ENCODE results near the gene DUOXA1. TPM values are rescaled to one million over a fixed set of nuclear protein-coding genes. Genes with fewer than 3 reads are reported as not detected.

DUOXA1 gene
- total RNA-seq: 5.8 to 7.5 TPM (median 6.6 TPM) in 3 replicates

- H3K9me3 Mint-ChIP-seq: no peaks in the 10 kb centered on the region
- no peak within 1 kb of the TSS for H3K27ac Mint-ChIP-seq
- no peak for TF ChIP-seq CTCF (IDR thresholded peaks at IDR 0.05; ENCODE audit: unreplicated experiment)
- DNase-seq (ENCODE audit: low spot score in 2 of 2, unreplicated experiment in 2 of 2): no peak
- H3K27me3 Mint-ChIP-seq (ENCODE audit: low read depth): peaks cover 95% of the 10 kb centered on the region
- peak within 1 kb of the TSS; percentile 58 for H3K4me3 Mint-ChIP-seq
- H3K4me1 Mint-ChIP-seq: peaks cover 16% of the 10 kb centered on the region
- H3K36me3 Mint-ChIP-seq: no peaks in the 10 kb centered on the region
These were observed at the start of gene DUOXA1, which contains the start of gene DUOX1 for GRCh38 chr15:45129651-45130129. TSS of gene DUOXA1 (minus strand) at chr15:45129879. CDS start at chr15:45123014, 6,865 bp downstream. TSS of gene DUOX1 (plus strand) at chr15:45129994. CDS start at chr15:45131967, 1,973 bp downstream.

- no peak for TF ChIP-seq CTCF (IDR thresholded peaks at IDR 0.05; ENCODE audit: unreplicated experiment)
- Mint-ChIP-seq H3K27ac (no peak overlapping the region), H3K36me3 (peaks cover 20% of the 10 kb centered on the region), H3K4me3 (no peak overlapping the region), H3K4me1 (no peaks in the 10 kb centered on the region), H3K9me3 (no peaks in the 10 kb centered on the region), H3K27me3 (ENCODE audit: low read depth) (no peaks in the 10 kb centered on the region)
- no peak for DNase-seq (ENCODE audit: low spot score in 2 of 2, unreplicated experiment in 2 of 2)
These were observed 47.6 kb upstream of the DUOXA1 start for GRCh38 chr15:45177285-45177684.

- no peak for DNase-seq (ENCODE audit: low spot score in 2 of 2, unreplicated experiment in 2 of 2)
- Mint-ChIP-seq H3K4me1 (peaks cover 3% of the 10 kb centered on the region), H3K4me3 (no peak overlapping the region), H3K36me3 (peaks cover 17% of the 10 kb centered on the region), H3K27ac (no peak overlapping the region), H3K9me3 (no peaks in the 10 kb centered on the region), H3K27me3 (ENCODE audit: low read depth) (no peaks in the 10 kb centered on the region)
- no peak for TF ChIP-seq CTCF (IDR thresholded peaks at IDR 0.05; ENCODE audit: unreplicated experiment)
These were observed 44.9 kb upstream of the DUOXA1 start for GRCh38 chr15:45174577-45174976.

- DNase-seq (ENCODE audit: low spot score in 2 of 2, unreplicated experiment in 2 of 2): no peak
- Mint-ChIP-seq H3K4me3 (no peak overlapping the region), H3K9me3 (no peaks in the 10 kb centered on the region), H3K36me3 (peaks cover 17% of the 10 kb centered on the region), H3K4me1 (peaks cover 5% of the 10 kb centered on the region), H3K27ac (no peak overlapping the region), H3K27me3 (ENCODE audit: low read depth) (no peaks in the 10 kb centered on the region)
- no peak for TF ChIP-seq CTCF (IDR thresholded peaks at IDR 0.05; ENCODE audit: unreplicated experiment)
These were observed 44.4 kb upstream of the DUOXA1 start for GRCh38 chr15:45174069-45174468.

- DNase-seq (ENCODE audit: low spot score in 2 of 2, unreplicated experiment in 2 of 2): no peak
- Mint-ChIP-seq H3K4me1 (peaks cover 14% of the 10 kb centered on the region), H3K36me3 (peaks cover 8% of the 10 kb centered on the region), H3K4me3 (no peak overlapping the region), H3K9me3 (no peaks in the 10 kb centered on the region), H3K27me3 (ENCODE audit: low read depth) (no peaks in the 10 kb centered on the region), H3K27ac (no peak overlapping the region)
- no peak for TF ChIP-seq CTCF (IDR thresholded peaks at IDR 0.05; ENCODE audit: unreplicated experiment)
These were observed 42.2 kb upstream of the DUOXA1 start for GRCh38 chr15:45171912-45172311.

Data from mesothelial cell of epicardium (in vitro differentiated cells).